ENCODE measurements around the gene GNAS. TPM values are rescaled to one million over a fixed set of nuclear protein-coding genes. Genes with fewer than 3 reads are reported as not detected.

GNAS gene
- 1,000 to 10,000 TPM; 2,457 to 5,038 (median 3,494) TPM for total RNA-seq

GRCh38 chr20:58852543-58853271 is at the start of gene GNAS:
TSS of gene GNAS (plus strand) at chr20:58852716.
- Histone ChIP-seq H3K9me3 (no peaks in the 10 kb centered on the region), H3K27ac (no peak within 1 kb of the TSS), H3K27me3 (peaks cover 7% of the 10 kb centered on the region), H3K36me3 (no peaks in the 10 kb centered on the region), H3K4me3 (replicated peaks in 1 of 3) (peak within 1 kb of the TSS in 1 of 3 donors; percentile 41), H3K4me1 (peaks cover 6 to 25% of the 10 kb centered on the region in 2 donors)
- intact Hi-C loops (cut with DNase I): loop anchor here (10.0 kb wide), 1 partner anchor 198 kb away; the partner anchor contains the start of gene STX16
- peak; percentile 58 to 70 for DNase-seq
- TF ChIP-seq, protein P1, sequence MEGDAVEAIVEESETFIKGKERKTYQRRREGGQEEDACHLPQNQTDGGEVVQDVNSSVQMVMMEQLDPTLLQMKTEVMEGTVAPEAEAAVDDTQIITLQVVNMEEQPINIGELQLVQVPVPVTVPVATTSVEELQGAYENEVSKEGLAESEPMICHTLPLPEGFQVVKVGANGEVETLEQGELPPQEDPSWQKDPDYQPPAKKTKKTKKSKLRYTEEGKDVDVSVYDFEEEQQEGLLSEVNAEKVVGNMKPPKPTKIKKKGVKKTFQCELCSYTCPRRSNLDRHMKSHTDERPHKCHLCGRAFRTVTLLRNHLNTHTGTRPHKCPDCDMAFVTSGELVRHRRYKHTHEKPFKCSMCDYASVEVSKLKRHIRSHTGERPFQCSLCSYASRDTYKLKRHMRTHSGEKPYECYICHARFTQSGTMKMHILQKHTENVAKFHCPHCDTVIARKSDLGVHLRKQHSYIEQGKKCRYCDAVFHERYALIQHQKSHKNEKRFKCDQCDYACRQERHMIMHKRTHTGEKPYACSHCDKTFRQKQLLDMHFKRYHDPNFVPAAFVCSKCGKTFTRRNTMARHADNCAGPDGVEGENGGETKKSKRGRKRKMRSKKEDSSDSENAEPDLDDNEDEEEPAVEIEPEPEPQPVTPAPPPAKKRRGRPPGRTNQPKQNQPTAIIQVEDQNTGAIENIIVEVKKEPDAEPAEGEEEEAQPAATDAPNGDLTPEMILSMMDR (IDR thresholded peaks at IDR 0.05): peak in 4 of 6 experiments; percentile 33 to 73 (median 68)
- TF ChIP-seq POLR2A (IDR thresholded peaks at IDR 0.05): no peak
- WGBS, 2 donors: 31 to 44% methylated on average over 33 to 34 of the region's 35 CpGs

GRCh38 chr20:58803533-58803932 is 49.0 kb upstream of the GNAS start:
- no peak for DNase-seq
- H3K4me3 ChIP-seq (replicated peaks in 1 of 3): no peak overlapping the region
- H3K27me3 ChIP-seq: no peaks in the 10 kb centered on the region
- TF ChIP-seq POLR2A (IDR thresholded peaks at IDR 0.05): no peak
- TF ChIP-seq, protein P1 (IDR thresholded peaks at IDR 0.05): no peak
- H3K4me1 ChIP-seq: no peaks in the 10 kb centered on the region
- no peaks in the 10 kb centered on the region for H3K36me3 ChIP-seq
- no peak overlapping the region for H3K27ac ChIP-seq
- 90% methylated on average over 18 of the region's 18 CpGs for WGBS, 2 donors
- H3K9me3 ChIP-seq: no peaks in the 10 kb centered on the region
- intact Hi-C loops (cut with DNase I): no loop called here

DNA sequence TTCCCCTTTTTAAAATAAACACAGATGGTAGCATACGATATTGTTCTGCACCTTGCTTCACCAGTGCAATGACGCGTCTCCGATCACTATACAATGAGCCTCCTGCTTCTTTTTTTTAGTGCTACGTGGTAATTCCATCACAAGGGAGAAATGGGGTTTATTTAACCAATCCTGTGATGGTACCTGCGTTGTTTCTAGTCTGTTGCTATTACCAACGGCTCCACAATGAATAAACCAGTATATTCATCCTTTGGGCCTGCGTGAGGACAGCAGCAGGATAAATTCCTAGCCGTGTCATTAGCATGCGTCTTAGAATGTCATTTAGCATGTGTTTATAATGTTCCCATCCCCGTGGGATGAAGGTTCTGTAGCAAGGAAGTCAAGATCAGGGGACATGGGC is 44.7 kb upstream of the GNAS start:
- no peaks in the 10 kb centered on the region for H3K4me1 ChIP-seq
- H3K27ac ChIP-seq: no peak overlapping the region
- 83 to 85% methylated on average over 11 of the region's 11 CpGs for WGBS, 2 donors
- H3K36me3 ChIP-seq: no peaks in the 10 kb centered on the region
- TF ChIP-seq POLR2A (IDR thresholded peaks at IDR 0.05): no peak
- TF ChIP-seq, protein P1 (IDR thresholded peaks at IDR 0.05): no peak
- H3K27me3 ChIP-seq: no peaks in the 10 kb centered on the region
- intact Hi-C loops (cut with DNase I): no loop called here
- no peak for DNase-seq
- H3K9me3 ChIP-seq: no peaks in the 10 kb centered on the region
- H3K4me3 ChIP-seq (replicated peaks in 1 of 3): no peak overlapping the region

GRCh38 chr20:58808271-58809046 is 44.1 kb upstream of the GNAS start:
- H3K36me3 ChIP-seq: no peaks in the 10 kb centered on the region
- no peaks in the 10 kb centered on the region for H3K4me1 ChIP-seq
- WGBS, 2 donors: 71 to 73% methylated on average over 17 of the region's 17 CpGs
- intact Hi-C loops (cut with DNase I): no loop called here
- no peaks in the 10 kb centered on the region for H3K9me3 ChIP-seq
- H3K27me3 ChIP-seq: no peaks in the 10 kb centered on the region
- TF ChIP-seq, protein P1 (IDR thresholded peaks at IDR 0.05): no peak
- TF ChIP-seq POLR2A (IDR thresholded peaks at IDR 0.05): no peak
- no peak overlapping the region for H3K4me3 ChIP-seq (replicated peaks in 1 of 3)
- no peak for DNase-seq
- H3K27ac ChIP-seq: no peak overlapping the region

Measured in thyroid gland (tissue), 4 donors.